ENCODE measurements around the gene CACNA1I. TPM values are rescaled to one million over a fixed set of nuclear protein-coding genes. Genes with fewer than 3 reads are reported as not detected.

CACNA1I gene
- total and polyA plus RNA-seq, 12 donors: under 0.01 to 0.06 (median 0.05) TPM; not detected in 6

- H3K4me1 ChIP-seq: peaks cover 0 to 10% (median 0%) of the 10 kb centered on the region in 9 donors
- intact Hi-C loops (cut with DNase I): no loop called here
- 60 to 61% methylated on average over 12 of the region's 12 CpGs for WGBS, 2 donors
- DNase-seq: no peak
- H3K36me3 ChIP-seq: no peaks in the 10 kb centered on the region
- ATAC-seq: peak in 7 of 8 donors; percentile 41 to 76 (median 54)
- no peak overlapping the region for H3K27ac ChIP-seq
- no peak for TF ChIP-seq CTCF (IDR thresholded peaks at IDR 0.05)
- H3K9me3 ChIP-seq: no peaks in the 10 kb centered on the region
- H3K4me3 ChIP-seq: no peak overlapping the region
- H3K27me3 ChIP-seq: peaks cover 0 to 71% (median 36%) of the 10 kb centered on the region in 7 donors
Measured at GRCh38 chr22:39593066-39593930, 22.7 kb downstream of the CACNA1I start.

GRCh38 chr22:39593931-39594285 is 23.4 kb downstream of the CACNA1I start:
- ATAC-seq: no peak
- Histone ChIP-seq H3K36me3 (no peaks in the 10 kb centered on the region), H3K27ac (no peak overlapping the region), H3K4me1 (peaks cover 0 to 10% (median 0%) of the 10 kb centered on the region in 9 donors), H3K4me3 (no peak overlapping the region), H3K27me3 (peaks cover 0 to 74% (median 39%) of the 10 kb centered on the region in 7 donors), H3K9me3 (no peaks in the 10 kb centered on the region)
- DNase-seq: no peak
- WGBS, 2 donors: 48 to 67% methylated on average over 6 of the region's 6 CpGs
- intact Hi-C loops (cut with DNase I): no loop called here
- TF ChIP-seq CTCF (IDR thresholded peaks at IDR 0.05): no peak

GRCh38 chr22:39594411-39594810 is 23.9 kb downstream of the CACNA1I start:
- intact Hi-C loops (cut with DNase I): no loop called here
- no peaks in the 10 kb centered on the region for H3K36me3 ChIP-seq
- no peak overlapping the region for H3K27ac ChIP-seq
- peaks cover 0 to 70% (median 41%) of the 10 kb centered on the region in 7 donors for H3K27me3 ChIP-seq
- TF ChIP-seq CTCF (IDR thresholded peaks at IDR 0.05): no peak
- no peak for DNase-seq
- no peak for ATAC-seq
- H3K4me3 ChIP-seq: no peak overlapping the region
- WGBS, 2 donors: 43% methylated on average over 7 of the region's 7 CpGs
- H3K9me3 ChIP-seq: no peaks in the 10 kb centered on the region
- peaks cover 0 to 10% (median 0%) of the 10 kb centered on the region in 9 donors for H3K4me1 ChIP-seq

GRCh38 chr22:39595622-39596172 is 25.1 kb downstream of the CACNA1I start:
- no peak for TF ChIP-seq CTCF (IDR thresholded peaks at IDR 0.05)
- no peak for ATAC-seq
- H3K27ac ChIP-seq: no peak overlapping the region
- no peak for DNase-seq
- no peaks in the 10 kb centered on the region for H3K9me3 ChIP-seq
- H3K4me1 ChIP-seq: peaks cover 0 to 10% (median 0%) of the 10 kb centered on the region in 9 donors
- intact Hi-C loops (cut with DNase I): no loop called here
- no peak overlapping the region for H3K4me3 ChIP-seq
- no peaks in the 10 kb centered on the region for H3K36me3 ChIP-seq
- 73 to 76% methylated on average over 12 of the region's 12 CpGs for WGBS, 2 donors
- peaks cover 0 to 78% (median 45%) of the 10 kb centered on the region in 7 donors for H3K27me3 ChIP-seq
